RWPE2 (cell line): ENCODE results near the gene MAD2L2.

Experiments used
- ATAC-seq: fragments of 200-7000 bp; cut with Tn5 transposase; 3 replicates; pipeline ENCODE4 v1.9.1; 2021; ENCODE audit warnings: low read depth
- DNase-seq: peaks from one replicate; pipeline ENCODE4 v3.0.0-alpha.2; 2020; ENCODE audit warnings: low spot score
- H3K27ac ChIP-seq: fragments of 450-650 bp; 2 replicates; pipeline ENCODE4 v1.5.1; 2017; ENCODE audit warnings: mild to moderate bottlenecking; ENCODE audit not compliant: poor library complexity, severe bottlenecking
- H3K27me3 ChIP-seq: fragments of 250-450 bp; sonication (Bioruptor Pico); 2 replicates; pipeline ENCODE4 v1.5.1; 2021; ENCODE audit warnings: mild to moderate bottlenecking, moderate library complexity; ENCODE audit not compliant: insufficient read depth, poor library complexity, severe bottlenecking
- H3K36me3 ChIP-seq: fragments of 250-450 bp; sonication (Bioruptor Pico); 2 replicates; pipeline ENCODE4 v1.5.1; 2020; ENCODE audit warnings: low read depth, mild to moderate bottlenecking, moderate library complexity
- H3K4me1 ChIP-seq: fragments of 250-450 bp; sonication (Bioruptor Pico); 2 replicates; pipeline ENCODE4 v1.5.1; 2021; ENCODE audit warnings: mild to moderate bottlenecking, moderate library complexity; ENCODE audit not compliant: insufficient read depth, poor library complexity, severe bottlenecking
- H3K4me3 ChIP-seq: fragments of 250-450 bp; sonication (Bioruptor Pico); 2 replicates; pipeline ENCODE4 v1.5.1; 2021; ENCODE audit warnings: mild to moderate bottlenecking, moderate library complexity; ENCODE audit not compliant: severe bottlenecking
- H3K9me3 ChIP-seq: fragments of 250-450 bp; sonication (Bioruptor Pico); 2 replicates; pipeline ENCODE4 v1.5.1; 2021; ENCODE audit warnings: mild to moderate bottlenecking, moderate library complexity; ENCODE audit not compliant: severe bottlenecking
- CTCF ChIP-seq: fragments of 450-650 bp; IDR thresholded peaks from one replicate; pipeline ENCODE4 v1.5.1; 2017; ENCODE audit warnings: mild to moderate bottlenecking, moderate library complexity; ENCODE audit not compliant: poor library complexity, severe bottlenecking

The MAD2L2 gene

GRCh38 chr1:11728126-11728806 is 47.3 kb upstream of the MAD2L2 start:
- ATAC-seq, result no peak
- Histone ChIP-seq H3K4me3 (no peak overlapping the region), H3K36me3 (no peaks in the 10 kb centered on the region), H3K27me3 (no peaks in the 10 kb centered on the region), H3K4me1 (peaks cover 5% of the 10 kb centered on the region), H3K27ac (no peak overlapping the region), H3K9me3 (no peaks in the 10 kb centered on the region)
- DNase-seq, result no peak
- no peak for TF ChIP-seq CTCF

- no peaks in the 10 kb centered on the region for H3K27me3 ChIP-seq
- no peaks in the 10 kb centered on the region for H3K36me3 ChIP-seq
- H3K27ac ChIP-seq, result no peak overlapping the region
- no peaks in the 10 kb centered on the region for H3K9me3 ChIP-seq
- TF ChIP-seq CTCF, result no peak
- peaks cover 3% of the 10 kb centered on the region for H3K4me1 ChIP-seq
- DNase-seq (no peak), ATAC-seq (no peak)
- H3K4me3 ChIP-seq, result no peak overlapping the region
Observed at GRCh38 chr1:11727119-11727518, 46.2 kb upstream of the MAD2L2 start.

GRCh38 chr1:11725616-11726015 is 44.7 kb upstream of the MAD2L2 start:
- no peak for TF ChIP-seq CTCF
- no peak for DNase-seq
- H3K36me3 ChIP-seq, result no peaks in the 10 kb centered on the region
- no peaks in the 10 kb centered on the region for H3K27me3 ChIP-seq
- no peaks in the 10 kb centered on the region for H3K9me3 ChIP-seq
- H3K4me1 ChIP-seq, result no peaks in the 10 kb centered on the region
- H3K27ac ChIP-seq, result no peak overlapping the region
- ATAC-seq, result no peak
- no peak overlapping the region for H3K4me3 ChIP-seq

GRCh38 chr1:11722538-11722937 is 41.6 kb upstream of the MAD2L2 start:
- Histone ChIP-seq H3K4me1 (no peaks in the 10 kb centered on the region), H3K4me3 (no peak overlapping the region), H3K36me3 (no peaks in the 10 kb centered on the region), H3K27ac (no peak overlapping the region), H3K9me3 (no peaks in the 10 kb centered on the region), H3K27me3 (no peaks in the 10 kb centered on the region)
- DNase-seq (no peak), ATAC-seq (no peak)
- TF ChIP-seq CTCF, result no peak

- ATAC-seq, result no peak
- H3K4me1 ChIP-seq, result no peaks in the 10 kb centered on the region
- H3K9me3 ChIP-seq, result no peaks in the 10 kb centered on the region
- no peak for DNase-seq
- H3K27me3 ChIP-seq, result no peaks in the 10 kb centered on the region
- no peak overlapping the region for H3K4me3 ChIP-seq
- no peaks in the 10 kb centered on the region for H3K36me3 ChIP-seq
- H3K27ac ChIP-seq, result no peak overlapping the region
- TF ChIP-seq CTCF, result no peak
Observed at GRCh38 chr1:11721311-11721710, 40.4 kb upstream of the MAD2L2 start.
